Neural cell (in vitro differentiated cells): ENCODE data around the gene PSD2. TPM values are rescaled to one million over a fixed set of nuclear protein-coding genes. Genes with fewer than 3 reads are reported as not detected.

Source experiments
- H2AFZ ChIP-seq: fragments of 200-600, 300-800 bp; sonication (generic), shearing (Covaris generic); 2 replicates; pipeline ENCODE4 v1.6.0; 2014; ENCODE audit warnings: low read depth, mild to moderate bottlenecking, antibody characterized with exemption, low read length, moderate library complexity
- H3F3A ChIP-seq: fragments of 200-600 bp; shearing (Covaris generic); 2 replicates; pipeline ENCODE4 v1.6.1; 2016; ENCODE audit warnings: mild to moderate bottlenecking, moderate library complexity, mixed read lengths, antibody characterized with exemption, low read length; ENCODE audit not compliant: insufficient read depth, poor library complexity, severe bottlenecking
- H3K27ac ChIP-seq: fragments of 200-600, 300-800 bp; sonication (generic), shearing (Covaris generic); 2 replicates; pipeline ENCODE4 v1.5.1; 2014; ENCODE audit warnings: mild to moderate bottlenecking, low read length, moderate library complexity
- H3K27me3 ChIP-seq: fragments of 300-800, 200-600 bp; sonication (generic), shearing (Covaris generic); 2 replicates; pipeline ENCODE4 v1.6.0; 2014; ENCODE audit warnings: mild to moderate bottlenecking, low read depth, low read length, moderate library complexity; ENCODE audit not compliant: insufficient read depth
- H3K36me3 ChIP-seq: fragments of 300-800, 200-600 bp; sonication (generic), shearing (Covaris generic); 2 replicates; pipeline ENCODE4 v1.5.1; 2014; ENCODE audit warnings: mild to moderate bottlenecking, antibody characterized with exemption, low read length, moderate library complexity; ENCODE audit not compliant: insufficient read depth
- H3K4me2 ChIP-seq: fragments of 300-800, 200-600 bp; sonication (generic), shearing (Covaris generic); 2 replicates; pipeline ENCODE4 v1.6.0; 2014; ENCODE audit warnings: mild to moderate bottlenecking, low read length
- H3K4me3 ChIP-seq: fragments of 300-800, 200-600 bp; sonication (generic), shearing (Covaris generic); 2 replicates; pipeline ENCODE4 v1.5.1; 2014; ENCODE audit warnings: mild to moderate bottlenecking, low read length, moderate library complexity
- H3K79me2 ChIP-seq: fragments of 200-600 bp; shearing (Covaris generic); replicated peaks from 2 replicates; pipeline ENCODE4 v1.6.0; 2014; ENCODE audit warnings: mild to moderate bottlenecking, low read length, moderate library complexity; ENCODE audit not compliant: insufficient read depth
- H3K9ac ChIP-seq: fragments of 300-800, 200-600 bp; sonication (generic), shearing (Covaris generic); 2 replicates; pipeline ENCODE4 v1.6.1; 2016; ENCODE audit warnings: mild to moderate bottlenecking, low read length, mixed read lengths
- H3K9me2 ChIP-seq: fragments of 200-600 bp; shearing (Covaris generic); 2 replicates; pipeline ENCODE4 v1.6.1; 2016; ENCODE audit warnings: mild to moderate bottlenecking, low read length, mixed read lengths; ENCODE audit not compliant: insufficient read depth
- H3K9me3 ChIP-seq: fragments of 200-600, 300-800 bp; sonication (generic), shearing (Covaris generic); 2 replicates; pipeline ENCODE4 v1.6.1; 2016; ENCODE audit warnings: mild to moderate bottlenecking, mixed run types, low read length, moderate library complexity, mixed read lengths
- H4K20me1 ChIP-seq: fragments of 200-600 bp; shearing (Covaris generic); 2 replicates; pipeline ENCODE4 v1.6.1; 2016; ENCODE audit warnings: mild to moderate bottlenecking, mixed run types; ENCODE audit not compliant: insufficient read depth
- CTCF ChIP-seq: fragments of 450-650 bp; IDR thresholded peaks from 2 replicates; pipeline ENCODE4 v1.5.1; 2014; ENCODE audit warnings: antibody characterized with exemption, mild to moderate bottlenecking, moderate library complexity; ENCODE audit not compliant: poor library complexity, severe bottlenecking
- EP300 ChIP-seq: fragments of 450-650 bp; conservative IDR thresholded peaks from 2 replicates; pipeline ENCODE4 v1.6.1; 2014; ENCODE audit warnings: antibody characterized with exemption, mild to moderate bottlenecking, moderate library complexity; ENCODE audit not compliant: poor library complexity, severe bottlenecking
- EZH2 ChIP-seq: fragments of 200-600, 300-800 bp; shearing (Covaris generic), sonication (generic); IDR thresholded peaks from 2 replicates; pipeline ENCODE4 v1.6.1; 2014; ENCODE audit warnings: antibody characterized with exemption, low read length, borderline replicate concordance, mild to moderate bottlenecking; ENCODE audit not compliant: insufficient read depth, poor library complexity, severe bottlenecking
- MXI1 ChIP-seq: fragments of 450-650 bp; conservative IDR thresholded peaks from 2 replicates; pipeline ENCODE4 v1.6.1; 2014; ENCODE audit warnings: antibody characterized with exemption, mild to moderate bottlenecking; ENCODE audit not compliant: poor library complexity, severe bottlenecking
- POLR2AphosphoS5 ChIP-seq: IDR thresholded peaks from 2 replicates; pipeline ENCODE4 v1.6.1; 2012
- RAD21 ChIP-seq: fragments of 450-650 bp; conservative IDR thresholded peaks from 2 replicates; pipeline ENCODE4 v1.6.1; 2014; ENCODE audit warnings: antibody characterized with exemption, mild to moderate bottlenecking, moderate library complexity
- REST ChIP-seq: IDR thresholded peaks from 2 replicates; pipeline ENCODE4 v1.6.1; 2012; ENCODE audit warnings: borderline replicate concordance
- SMC3 ChIP-seq: fragments of 450-650 bp; conservative IDR thresholded peaks from 2 replicates; pipeline ENCODE4 v1.6.1; 2014; ENCODE audit warnings: antibody characterized with exemption, mild to moderate bottlenecking, moderate library complexity; ENCODE audit not compliant: poor library complexity
- TAF1 ChIP-seq: IDR thresholded peaks from 2 replicates; pipeline ENCODE4 v1.6.1; 2012; ENCODE audit warnings: low read depth
- polyA plus RNA-seq: library from polyadenylated mRNA; depleted of rRNA; stranded (reverse); fragments of >200 nt; gene quantifications from 2 replicates; pipeline ENCODE4 v1.2.3, GENCODE V29; 2014

The PSD2 gene
- polyA plus RNA-seq, 1 donor from 2014 or later = 33.4 TPM

GRCh38 chr5:139759219-139759721 is 36.3 kb upstream of the PSD2 start:
- H3K9ac ChIP-seq = peak overlapping the region; percentile 48
- H3K9me3 ChIP-seq = no peaks in the 10 kb centered on the region
- H3K36me3 ChIP-seq = no peaks in the 10 kb centered on the region
- no peaks in the 10 kb centered on the region for H3K27me3 ChIP-seq
- H3F3A ChIP-seq = no peaks in the 10 kb centered on the region
- H3K79me2 ChIP-seq = no peaks in the 10 kb centered on the region
- no peak overlapping the region for H2AFZ ChIP-seq
- no peaks in the 10 kb centered on the region for H4K20me1 ChIP-seq
- no peak overlapping the region for H3K4me2 ChIP-seq
- peak overlapping the region; percentile 17 for H3K4me3 ChIP-seq
- TF ChIP-seq REST = peak; percentile 98
- TF ChIP-seq SMC3 = no peak
- peak; percentile 49 for TF ChIP-seq POLR2AphosphoS5
- peak overlapping the region; percentile 65 for H3K27ac ChIP-seq
- no peaks in the 10 kb centered on the region for H3K9me2 ChIP-seq

- Histone ChIP-seq H3K9me2 (no peaks in the 10 kb centered on the region), H3K79me2 (no peaks in the 10 kb centered on the region), H3K4me3 (no peak overlapping the region), H3K36me3 (no peaks in the 10 kb centered on the region), H3K27me3 (no peaks in the 10 kb centered on the region), H2AFZ (no peak overlapping the region), H3K9ac (no peak overlapping the region), H3K4me2 (no peak overlapping the region), H4K20me1 (no peaks in the 10 kb centered on the region), H3K27ac (no peak overlapping the region), H3F3A (no peaks in the 10 kb centered on the region), H3K9me3 (no peaks in the 10 kb centered on the region)
- TF ChIP-seq CTCF = no peak
Measured at GRCh38 chr5:139760066-139761056, 35.2 kb upstream of the PSD2 start.

DNA sequence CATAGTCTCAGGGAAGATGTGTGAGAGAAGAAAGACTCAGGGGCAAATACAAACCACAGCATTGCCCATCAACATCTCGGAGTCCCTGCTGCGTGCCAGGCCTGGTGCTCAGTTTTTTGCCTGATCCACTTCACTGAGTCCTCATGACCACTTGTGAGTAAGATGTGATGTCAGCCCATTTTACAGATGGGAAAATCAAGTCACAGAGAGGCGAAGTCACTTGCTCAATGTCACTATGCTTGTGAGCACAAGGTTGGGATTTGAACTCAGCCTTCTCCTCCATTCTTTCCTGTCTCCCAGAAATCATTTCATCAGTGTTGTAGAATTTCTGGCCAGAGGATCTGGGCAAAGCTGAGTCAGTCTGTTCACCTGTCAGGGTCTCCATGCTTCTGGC is 34.6 kb upstream of the PSD2 start:
- Histone ChIP-seq H3K36me3 (no peaks in the 10 kb centered on the region), H4K20me1 (no peaks in the 10 kb centered on the region), H3K27me3 (no peaks in the 10 kb centered on the region), H3K79me2 (no peaks in the 10 kb centered on the region), H3K4me3 (no peak overlapping the region), H3K9me3 (no peaks in the 10 kb centered on the region), H3K4me2 (no peak overlapping the region), H2AFZ (no peak overlapping the region), H3K27ac (no peak overlapping the region), H3K9ac (no peak overlapping the region), H3K9me2 (no peaks in the 10 kb centered on the region), H3F3A (no peaks in the 10 kb centered on the region)
- no peak for TF ChIP-seq RAD21
- no peak for TF ChIP-seq POLR2AphosphoS5
- no peak for TF ChIP-seq SMC3
- no peak for TF ChIP-seq MXI1
- TF ChIP-seq CTCF = no peak
- no peak for TF ChIP-seq REST
- TF ChIP-seq EZH2 = no peak
- TF ChIP-seq EP300 = no peak
- TF ChIP-seq TAF1 = no peak
